ENCODE measurements around the gene PSMG1.

DNA sequence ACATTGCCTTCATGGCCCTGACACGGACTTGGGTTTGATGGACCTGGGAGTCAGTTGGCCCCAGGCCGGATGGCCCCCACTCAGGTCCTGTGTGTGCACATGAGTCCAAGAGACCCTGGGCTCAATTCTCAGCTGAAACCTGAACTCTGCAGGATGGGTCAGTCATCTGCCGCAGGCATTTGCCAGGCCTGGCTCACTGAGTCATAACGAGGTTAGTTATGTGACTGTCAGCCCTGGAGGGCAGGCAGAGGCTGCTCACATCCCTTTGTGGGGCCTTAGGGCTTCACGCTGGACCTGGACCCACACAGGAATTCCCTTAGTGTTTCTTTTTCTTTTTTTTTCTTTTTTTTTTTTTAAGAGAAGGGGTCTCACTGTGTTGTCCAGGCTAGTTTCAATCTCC lies 46.5 kb downstream of the PSMG1 start:
- no peak for TF ChIP-seq EZH2 (IDR thresholded peaks at IDR 0.05; ENCODE audit: low read depth)
- TF ChIP-seq, protein P1, sequence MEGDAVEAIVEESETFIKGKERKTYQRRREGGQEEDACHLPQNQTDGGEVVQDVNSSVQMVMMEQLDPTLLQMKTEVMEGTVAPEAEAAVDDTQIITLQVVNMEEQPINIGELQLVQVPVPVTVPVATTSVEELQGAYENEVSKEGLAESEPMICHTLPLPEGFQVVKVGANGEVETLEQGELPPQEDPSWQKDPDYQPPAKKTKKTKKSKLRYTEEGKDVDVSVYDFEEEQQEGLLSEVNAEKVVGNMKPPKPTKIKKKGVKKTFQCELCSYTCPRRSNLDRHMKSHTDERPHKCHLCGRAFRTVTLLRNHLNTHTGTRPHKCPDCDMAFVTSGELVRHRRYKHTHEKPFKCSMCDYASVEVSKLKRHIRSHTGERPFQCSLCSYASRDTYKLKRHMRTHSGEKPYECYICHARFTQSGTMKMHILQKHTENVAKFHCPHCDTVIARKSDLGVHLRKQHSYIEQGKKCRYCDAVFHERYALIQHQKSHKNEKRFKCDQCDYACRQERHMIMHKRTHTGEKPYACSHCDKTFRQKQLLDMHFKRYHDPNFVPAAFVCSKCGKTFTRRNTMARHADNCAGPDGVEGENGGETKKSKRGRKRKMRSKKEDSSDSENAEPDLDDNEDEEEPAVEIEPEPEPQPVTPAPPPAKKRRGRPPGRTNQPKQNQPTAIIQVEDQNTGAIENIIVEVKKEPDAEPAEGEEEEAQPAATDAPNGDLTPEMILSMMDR (conservative IDR thresholded peaks at IDR 0.05), result no peak

All from PC-9 (cell line).